ENCODE results near the gene CORO2B.

The CORO2B gene

GRCh38 chr15:68608844-68609232 lies 30.0 kb downstream of the CORO2B start:
- DNase-seq (ENCODE audit: low read depth in 2 of 2) = no peak

GRCh38 chr15:68609629-68610028 lies 30.8 kb downstream of the CORO2B start:
- DNase-seq (ENCODE audit: low read depth in 2 of 2) = no peak

DNA sequence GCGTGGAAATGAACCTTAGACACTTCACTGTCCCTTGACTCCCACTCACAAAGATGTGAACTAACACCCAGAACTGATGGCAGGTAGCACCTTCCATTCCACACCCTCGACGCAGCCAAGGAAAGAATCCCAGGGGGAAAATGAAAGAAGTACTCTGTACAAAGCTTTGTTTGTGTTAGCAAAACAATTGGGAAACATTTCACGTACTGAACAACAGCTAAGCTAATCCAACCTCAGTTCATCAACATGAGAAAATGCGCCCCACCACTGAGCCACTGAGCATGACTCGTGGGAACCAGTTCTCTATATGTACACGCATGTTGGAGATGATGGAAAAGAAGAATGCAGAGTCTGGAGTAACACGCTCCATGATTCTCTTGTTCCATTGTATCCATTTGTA lies 32.0 kb downstream of the CORO2B start:
- no peak for DNase-seq (ENCODE audit: low read depth in 2 of 2)

GRCh38 chr15:68612503-68612902 lies 33.7 kb downstream of the CORO2B start:
- no peak for DNase-seq (ENCODE audit: low read depth in 2 of 2)

DNA sequence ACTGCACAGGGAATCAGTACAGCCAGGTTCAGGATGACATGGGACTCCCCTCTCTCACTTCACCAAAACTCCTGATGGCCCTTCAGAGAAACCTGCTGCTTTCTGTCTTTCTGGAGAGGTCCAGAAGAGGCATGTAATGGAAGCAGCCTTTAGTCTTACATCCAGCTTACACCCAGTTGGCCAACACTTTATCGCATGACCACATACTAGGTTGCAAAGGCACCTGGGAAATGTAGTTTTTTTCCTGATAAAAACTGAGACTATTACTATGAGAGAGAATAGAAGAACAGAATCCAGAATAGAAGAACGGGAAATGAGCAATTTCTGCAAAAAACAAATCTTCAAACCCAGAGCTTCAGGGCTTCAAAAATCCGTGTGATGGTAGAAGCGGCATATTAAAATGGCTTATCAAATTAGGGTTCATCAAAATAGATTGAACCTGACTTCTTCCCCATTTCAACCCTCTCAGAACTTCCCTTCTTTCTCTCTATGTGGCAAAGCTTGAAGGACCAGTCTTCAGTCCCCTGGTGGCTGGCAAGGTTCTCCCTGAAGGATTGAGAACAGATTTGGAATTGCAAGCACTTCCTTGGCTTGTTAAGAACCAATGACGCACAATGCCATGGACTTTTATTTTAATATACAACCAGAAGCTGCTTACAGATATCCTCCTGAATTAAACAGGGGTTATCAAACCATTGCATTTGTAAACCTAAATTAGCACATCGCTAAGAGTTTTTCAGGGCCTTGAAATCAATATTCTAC lies 34.4 kb downstream of the CORO2B start:
- no peak for DNase-seq (ENCODE audit: low read depth in 2 of 2)

DNA sequence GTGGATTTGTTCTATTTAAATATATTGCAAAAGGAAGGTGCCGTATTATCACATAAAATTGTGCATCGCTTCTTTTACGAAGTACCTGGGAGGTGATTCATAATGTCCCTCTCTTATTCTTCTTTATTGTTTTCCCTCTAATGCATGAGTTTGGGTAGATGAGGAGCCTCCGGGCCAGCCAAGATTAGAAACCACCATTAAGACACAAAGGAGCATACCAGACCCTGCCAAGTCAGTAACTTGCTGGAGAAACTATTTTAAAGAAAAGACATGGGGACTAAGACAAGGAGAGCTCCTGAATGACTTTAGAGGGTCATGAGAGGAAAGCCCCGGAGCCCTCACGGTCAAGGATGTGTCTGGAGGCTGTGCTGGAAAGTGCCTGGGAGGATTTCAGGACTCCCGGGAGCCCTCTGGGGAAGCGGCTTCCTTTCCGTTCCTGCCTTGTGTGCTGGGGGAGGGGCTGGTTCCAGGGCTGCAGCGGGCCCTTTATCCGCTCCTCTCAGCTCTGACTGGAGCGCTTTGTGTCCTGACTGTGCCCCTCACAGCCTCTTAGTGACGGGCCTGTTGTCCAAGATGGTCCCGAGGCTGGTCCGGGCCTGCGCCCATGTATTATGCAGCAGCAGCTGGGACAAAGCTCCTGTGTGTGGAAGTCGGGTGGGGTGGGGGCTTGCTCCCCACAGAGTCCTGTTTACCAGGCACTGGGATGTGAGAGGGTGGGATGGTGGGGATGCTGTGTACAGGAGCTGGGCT lies 35.7 kb downstream of the CORO2B start:
- no peak for DNase-seq (ENCODE audit: low read depth in 2 of 2)

GRCh38 chr15:68615301-68615700 lies 36.5 kb downstream of the CORO2B start:
- no peak for DNase-seq (ENCODE audit: low read depth in 2 of 2)

GRCh38 chr15:68615811-68616210 lies 37.0 kb downstream of the CORO2B start:
- DNase-seq (ENCODE audit: low read depth in 2 of 2) = no peak

GRCh38 chr15:68616397-68616796 lies 37.6 kb downstream of the CORO2B start:
- no peak for DNase-seq (ENCODE audit: low read depth in 2 of 2)

- no peak for DNase-seq (ENCODE audit: low read depth in 2 of 2)
Observed at GRCh38 chr15:68617001-68617400, 38.2 kb downstream of the CORO2B start.

DNA sequence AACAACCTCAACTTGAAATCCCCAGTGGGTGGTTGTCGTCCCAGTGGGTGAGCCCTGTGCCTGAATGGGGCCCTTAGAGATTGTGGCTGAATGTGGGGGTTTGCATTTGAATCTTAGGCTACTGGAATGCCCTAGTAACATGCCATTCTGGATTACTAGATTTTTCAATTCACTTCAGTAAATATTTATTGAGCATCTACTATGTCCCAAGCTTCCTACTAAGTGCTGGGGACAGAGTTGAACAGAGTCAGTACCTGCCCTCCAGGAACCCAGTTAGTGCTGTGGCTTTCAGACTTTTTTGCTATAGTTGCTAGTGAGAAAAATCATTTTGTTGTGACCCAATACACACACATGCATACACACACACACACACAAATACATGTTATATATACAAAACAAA lies 39.0 kb downstream of the CORO2B start:
- no peak for DNase-seq (ENCODE audit: low read depth in 2 of 2)

DNA sequence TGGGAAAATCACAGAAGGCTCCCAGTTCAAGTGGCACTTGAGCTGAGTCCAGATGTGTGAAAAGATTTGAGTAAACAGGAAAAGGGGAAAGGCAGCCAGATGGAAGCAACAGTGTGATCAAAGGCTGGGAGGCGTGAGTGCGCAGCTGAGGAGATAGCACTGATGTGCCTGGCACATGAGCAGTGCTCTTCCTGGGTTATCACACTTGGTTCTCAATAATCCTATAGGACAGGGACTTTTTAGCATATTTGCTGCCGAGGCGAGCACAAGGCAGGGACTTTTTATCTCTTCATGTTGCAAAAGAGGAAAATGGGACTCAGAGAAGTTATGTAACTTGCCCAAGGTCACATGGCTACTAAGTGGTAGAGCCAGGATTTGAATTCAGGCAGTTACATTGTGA lies 39.6 kb downstream of the CORO2B start:
- DNase-seq (ENCODE audit: low read depth in 2 of 2) = no peak

- no peak for DNase-seq (ENCODE audit: low read depth in 2 of 2)
Observed at GRCh38 chr15:68618908-68619698, 40.3 kb downstream of the CORO2B start.

- DNase-seq (ENCODE audit: low read depth in 2 of 2) = no peak
Observed at GRCh38 chr15:68620721-68621527, 42.1 kb downstream of the CORO2B start.

- no peak for DNase-seq (ENCODE audit: low read depth in 2 of 2)
Observed at GRCh38 chr15:68621535-68621934, 42.7 kb downstream of the CORO2B start.

DNA sequence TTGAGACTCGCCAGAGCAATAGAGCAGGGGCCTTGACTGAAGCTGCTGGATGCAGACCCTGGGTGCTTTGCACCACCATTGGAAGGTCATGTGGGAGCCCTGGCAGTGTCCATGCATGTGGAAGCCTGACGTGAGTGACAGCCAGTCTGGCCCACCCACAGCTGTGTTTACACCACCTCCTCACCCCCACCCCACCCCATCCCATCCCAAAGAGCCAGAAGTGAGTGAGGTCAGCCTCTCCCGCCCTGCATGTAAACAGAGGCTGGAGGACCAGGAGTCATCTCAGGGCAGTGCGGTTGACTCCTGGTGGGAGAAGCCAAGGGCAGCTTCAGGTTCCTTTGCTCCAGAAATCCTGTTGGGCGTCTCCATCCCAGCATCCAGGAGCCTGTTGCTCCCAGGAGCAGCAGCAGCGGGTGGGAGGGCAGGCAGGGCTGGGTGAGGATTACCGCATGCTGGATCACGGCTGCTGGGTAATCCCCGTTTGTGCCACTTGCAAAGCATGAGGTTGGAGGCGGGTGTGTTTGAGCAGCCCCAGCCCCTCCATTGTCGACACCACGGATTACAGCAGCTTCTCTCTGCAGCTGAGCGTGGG lies 44.6 kb downstream of the CORO2B start:
- DNase-seq (ENCODE audit: low read depth in 2 of 2) = no peak

GRCh38 chr15:68625853-68626252 lies 47.1 kb downstream of the CORO2B start:
- no peak for DNase-seq (ENCODE audit: low read depth in 2 of 2)

- no peak for DNase-seq (ENCODE audit: low read depth in 2 of 2)
Observed at GRCh38 chr15:68626283-68626682, 47.5 kb downstream of the CORO2B start.

DNA sequence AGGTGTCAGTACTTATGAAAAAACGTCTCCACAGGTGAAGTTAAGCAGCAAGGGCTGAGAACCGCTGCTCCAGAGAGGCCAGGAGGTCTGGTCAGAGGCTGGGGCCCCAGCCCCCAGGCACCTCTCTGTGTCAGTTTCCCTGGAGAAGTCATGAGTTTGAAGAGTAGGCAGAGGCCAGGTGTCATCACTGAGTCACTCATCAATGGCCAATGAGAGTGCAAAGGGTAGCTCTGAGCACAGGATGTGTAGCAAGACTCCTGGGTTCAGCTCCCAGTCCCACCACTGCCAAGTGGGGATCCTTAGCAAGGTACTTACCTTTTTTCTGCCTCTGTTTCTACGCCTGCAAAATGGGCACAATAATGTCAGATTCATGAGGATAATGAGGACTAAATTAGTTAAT lies 47.9 kb downstream of the CORO2B start:
- DNase-seq (ENCODE audit: low read depth in 2 of 2) = no peak

- DNase-seq (ENCODE audit: low read depth in 2 of 2) = no peak
Observed at GRCh38 chr15:68627476-68627875, 48.7 kb downstream of the CORO2B start.

DNA sequence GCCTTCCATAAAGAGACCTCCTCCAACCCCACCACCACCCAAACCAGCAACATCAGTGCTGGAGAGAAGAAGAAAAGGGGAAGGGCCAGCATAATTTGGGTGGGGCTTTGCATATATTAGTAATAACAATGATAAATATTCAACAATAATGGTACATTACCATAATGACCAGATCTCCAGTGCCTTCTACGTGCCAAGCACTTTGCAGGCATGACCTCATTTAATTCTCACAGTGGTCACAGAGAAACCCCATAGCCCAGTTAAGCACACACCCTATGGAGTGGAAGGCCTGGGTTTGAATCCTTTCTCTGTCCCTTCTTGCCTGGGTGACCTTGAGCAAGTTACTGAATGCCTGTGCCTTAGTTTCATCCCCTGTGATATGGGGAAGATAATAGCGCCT lies 49.2 kb downstream of the CORO2B start:
- DNase-seq (ENCODE audit: low read depth in 2 of 2) = no peak

Measured in activated CD4-positive, alpha-beta T cell treated with anti-CD3 and anti-CD28 coated beads for 24 hours (primary cell).